Measurements from ENCODE around the gene TEAD4.
A peak's percentile ranks its signal among the peaks of the same experiment; 100 is the strongest.

Gene TEAD4

DNA sequence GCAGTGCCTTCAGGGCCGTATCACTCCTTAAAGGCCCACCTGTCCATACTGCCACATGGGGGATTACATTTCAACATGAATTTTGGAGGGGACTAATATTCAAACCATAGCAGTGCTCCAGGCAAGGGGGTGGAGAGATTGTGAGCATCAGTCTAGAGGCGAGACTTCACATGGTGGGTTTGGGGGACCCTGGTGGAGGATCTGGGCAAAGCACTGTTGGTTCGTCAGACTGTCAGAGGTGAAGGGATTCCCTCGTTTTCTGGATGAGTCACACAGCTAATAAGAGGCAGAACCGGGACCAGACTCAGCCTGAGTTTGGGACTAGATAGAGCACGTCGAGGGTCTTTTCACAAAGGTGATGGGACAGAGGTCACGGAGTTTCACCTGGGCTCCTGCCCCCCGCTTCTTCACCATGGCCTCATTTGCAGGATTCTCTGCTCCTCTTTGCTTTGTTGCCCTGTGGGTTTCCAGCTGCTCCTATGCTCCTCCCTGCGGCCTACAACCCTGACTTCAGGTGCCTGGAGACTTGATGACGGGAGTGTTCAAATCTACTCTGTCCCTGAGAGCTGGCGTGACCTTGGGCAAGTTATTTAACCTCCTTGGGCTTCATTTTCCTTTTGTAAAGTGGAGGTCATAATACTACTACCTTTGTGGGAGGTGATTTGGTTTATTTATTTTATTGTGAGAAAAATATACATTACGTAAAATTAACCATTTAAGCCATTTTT lies 41.5 kb downstream of the TEAD4 start:
- no peak for DNase-seq (ENCODE audit: low spot score)

DNA sequence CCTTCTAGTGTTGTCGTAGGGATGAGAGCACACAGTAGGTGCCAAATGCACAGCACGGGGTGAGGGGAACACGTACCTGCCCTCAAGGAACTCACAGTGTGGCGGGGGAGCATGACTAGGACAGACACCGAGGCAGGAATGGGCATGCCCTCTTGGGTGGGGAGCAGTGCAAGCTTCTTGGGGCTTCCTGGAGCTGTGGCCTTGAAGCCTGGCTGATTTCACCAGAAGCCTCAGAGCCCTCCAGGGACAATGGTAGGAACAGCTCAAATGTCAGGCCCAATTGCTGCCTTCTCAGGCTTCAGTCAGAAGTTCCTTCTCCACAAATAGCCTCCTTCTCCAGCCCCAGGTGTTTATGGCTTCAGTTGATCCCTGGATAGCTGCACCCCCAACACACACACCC lies 43.4 kb downstream of the TEAD4 start:
- DNase-seq (ENCODE audit: low spot score), result no peak

DNA sequence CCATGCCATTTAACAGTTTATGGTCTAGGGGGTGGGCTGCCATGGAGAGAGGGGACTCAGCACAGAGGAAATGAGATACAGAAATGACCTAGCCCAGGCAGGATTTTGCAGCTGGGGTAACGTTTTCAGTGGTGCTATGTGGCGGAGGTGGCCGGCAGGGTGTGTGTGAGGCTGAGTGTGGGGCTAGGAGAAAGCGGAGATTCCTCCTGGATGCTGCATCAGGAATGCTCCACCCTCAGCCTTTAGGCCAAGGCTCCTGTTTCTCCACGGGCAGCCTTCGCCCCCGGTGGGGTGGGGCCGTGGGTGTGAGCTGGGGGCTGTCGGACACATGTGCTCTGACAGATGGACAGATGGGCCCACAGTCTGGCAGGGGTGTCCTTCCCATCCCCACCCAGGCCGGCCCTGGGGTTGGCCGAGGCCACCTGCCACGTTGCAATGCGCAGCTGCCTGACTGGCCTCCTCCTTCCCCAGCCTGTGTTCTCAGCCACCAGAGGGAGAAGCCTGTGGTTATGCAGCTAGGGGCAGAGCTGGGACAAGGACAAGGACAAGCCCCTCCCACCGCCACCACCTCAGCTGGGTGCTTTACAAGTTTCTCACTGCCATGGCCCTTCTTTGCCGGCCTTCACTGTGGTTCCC lies 44.3 kb downstream of the TEAD4 start:
- peak; percentile 67 for DNase-seq (ENCODE audit: low spot score)

DNA sequence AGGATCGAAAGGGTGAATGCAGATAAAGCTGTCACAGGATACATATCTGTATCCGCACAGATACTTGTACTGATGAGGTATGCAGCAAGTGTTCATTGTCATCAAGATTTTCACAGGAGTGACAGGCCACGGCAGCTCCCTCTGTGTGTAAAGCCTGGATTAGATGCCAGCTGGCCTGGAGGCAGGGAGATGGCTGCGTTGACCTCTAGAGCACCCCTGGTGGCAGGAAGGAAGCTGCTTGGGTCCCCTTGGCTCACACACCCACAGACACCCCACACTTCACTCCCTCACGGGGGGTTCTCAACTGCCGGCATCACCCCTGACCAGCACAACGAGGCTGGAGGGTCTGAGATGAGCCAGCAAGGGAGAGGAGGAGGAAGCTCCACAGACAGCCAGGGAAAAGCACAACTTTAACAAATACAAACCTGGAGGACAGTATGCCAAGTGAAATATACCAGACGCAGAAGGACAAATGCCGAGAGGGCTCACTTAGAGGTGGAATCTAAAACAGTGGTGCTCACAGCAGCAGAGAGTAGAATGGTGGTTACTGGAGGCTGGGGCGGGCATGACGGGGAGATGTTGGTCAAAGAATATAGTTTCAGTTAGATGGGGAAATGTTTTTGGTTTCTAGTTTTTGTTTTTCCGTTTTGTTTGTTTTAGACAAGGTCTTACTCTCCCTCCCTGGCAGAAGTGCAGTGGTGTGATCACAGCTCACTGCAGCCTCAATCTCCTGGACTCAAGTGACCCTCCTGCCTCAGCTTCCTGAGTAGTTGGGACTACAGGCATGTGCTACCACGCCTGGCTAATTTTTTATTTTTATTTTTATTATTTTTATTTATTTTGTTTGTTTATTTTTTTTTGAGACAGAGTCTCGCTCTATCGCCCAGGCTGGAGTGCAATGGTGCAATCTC lies 45.7 kb downstream of the TEAD4 start:
- DNase-seq (ENCODE audit: low spot score), result peak; percentile 42

DNA sequence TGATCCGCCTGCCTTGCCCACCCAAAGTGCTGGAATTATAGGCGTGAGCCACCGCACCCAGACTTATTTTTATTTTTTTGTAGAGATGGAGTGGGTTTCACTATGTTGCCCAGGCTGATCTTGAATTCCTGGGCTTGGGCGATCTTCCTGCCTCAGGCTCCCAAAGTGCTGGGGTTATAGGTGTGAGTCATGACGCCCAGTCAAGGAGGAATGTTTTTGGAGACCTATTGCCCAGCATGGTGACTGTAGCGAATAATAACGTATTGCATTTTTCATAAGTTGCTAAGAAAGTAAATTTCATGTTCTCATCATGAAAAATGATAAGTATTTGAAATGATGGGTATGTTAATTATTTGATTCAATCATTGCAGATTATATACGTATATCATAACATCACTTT lies 46.5 kb downstream of the TEAD4 start:
- DNase-seq (ENCODE audit: low spot score), result no peak

DNA sequence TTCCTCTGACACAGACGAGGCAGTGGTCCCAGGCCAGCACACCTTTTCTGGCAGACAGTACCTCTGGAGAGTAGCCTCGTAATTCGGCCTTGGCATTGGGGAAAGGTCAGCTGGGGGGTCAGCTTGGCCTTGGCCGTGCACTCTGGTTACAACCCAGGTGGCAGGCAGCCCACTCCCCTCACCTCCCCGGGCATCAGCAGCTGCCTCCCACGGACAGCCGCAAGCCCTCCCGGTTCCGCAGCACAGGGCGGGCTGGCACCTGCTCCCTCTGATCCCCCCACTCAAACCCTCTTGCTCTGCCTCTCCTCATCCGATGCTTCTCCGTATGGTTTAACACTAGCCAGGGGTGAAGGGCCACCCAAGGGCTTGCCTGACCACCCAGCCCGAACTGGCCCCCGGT lies 50.6 kb downstream of the TEAD4 start:
- DNase-seq (ENCODE audit: low spot score), result no peak

DNA sequence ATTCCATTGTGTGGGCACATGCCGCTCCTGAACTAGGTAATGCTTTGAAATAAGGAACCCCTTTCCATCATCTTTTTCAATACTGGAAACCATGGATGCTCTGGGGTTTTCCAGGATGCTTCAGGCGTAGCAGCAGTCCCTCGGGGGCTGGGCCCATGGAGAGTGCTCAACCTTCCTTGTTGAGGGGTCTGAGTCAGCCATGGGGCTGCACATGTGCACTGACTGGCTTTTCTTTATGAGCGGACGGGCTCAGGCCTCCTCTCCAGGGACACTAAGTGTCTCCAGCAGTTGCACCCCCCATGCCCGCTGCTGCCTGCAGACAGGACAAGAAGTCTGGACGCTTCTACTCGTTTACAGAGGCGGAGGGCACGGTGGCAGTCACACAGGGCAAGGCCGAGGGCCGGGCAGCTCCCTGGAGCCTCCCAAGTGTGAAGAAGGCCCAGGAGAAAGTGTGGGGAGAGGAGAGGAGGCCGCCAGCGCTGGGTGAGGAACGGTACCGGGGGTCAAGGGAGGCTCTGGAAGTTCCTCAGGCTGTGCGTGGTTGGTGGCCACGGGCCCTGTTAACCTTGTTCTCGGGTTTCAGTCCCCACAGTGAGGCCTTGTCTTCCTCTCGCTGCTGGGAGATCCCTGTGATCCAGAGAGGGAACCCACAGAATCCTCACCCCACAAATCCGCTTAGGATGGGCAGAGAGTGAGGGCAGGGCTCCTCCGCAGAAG lies 51.2 kb downstream of the TEAD4 start:
- no peak for DNase-seq (ENCODE audit: low spot score)

DNA sequence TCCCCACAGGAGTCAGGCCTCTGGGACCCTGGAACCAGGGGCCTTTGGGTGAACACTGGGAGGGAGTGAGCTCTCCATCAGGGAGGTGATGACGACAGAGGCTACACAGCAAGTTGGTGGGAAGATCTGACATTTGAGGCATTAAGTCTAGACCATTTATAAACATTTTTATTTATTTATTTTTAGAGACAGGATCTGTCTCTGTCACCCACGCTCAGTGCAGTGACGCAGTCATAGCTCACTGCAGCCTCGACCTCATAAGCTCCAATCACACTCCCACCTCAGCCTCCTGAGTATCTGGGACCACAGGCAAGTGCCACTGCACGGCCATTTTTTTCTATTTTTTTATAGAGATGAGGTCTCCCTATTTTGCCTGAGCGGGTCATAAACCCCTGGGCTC lies 53.6 kb downstream of the TEAD4 start:
- DNase-seq (ENCODE audit: low spot score), result no peak

DNA sequence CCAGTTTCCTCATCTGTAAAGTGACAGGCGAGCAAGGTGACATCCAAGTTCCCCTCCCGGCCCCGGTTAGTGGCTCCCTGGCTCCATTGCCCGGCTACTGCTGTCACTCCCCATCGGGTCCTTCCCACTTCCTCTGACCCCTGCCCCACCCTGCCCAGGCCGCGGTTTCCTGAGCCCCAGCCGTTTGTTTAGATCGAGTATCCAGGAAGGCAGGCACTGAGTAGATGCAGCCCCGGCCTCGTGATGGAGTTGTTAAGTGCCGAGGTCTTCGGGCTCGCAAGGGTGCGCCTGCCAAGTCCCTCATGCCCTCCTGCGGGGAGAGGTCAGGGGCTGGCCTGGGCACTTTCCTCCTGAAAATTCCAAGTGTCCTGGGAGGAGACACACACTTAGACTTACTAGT lies 55.4 kb downstream of the TEAD4 start:
- DNase-seq (ENCODE audit: low spot score), result no peak

DNA sequence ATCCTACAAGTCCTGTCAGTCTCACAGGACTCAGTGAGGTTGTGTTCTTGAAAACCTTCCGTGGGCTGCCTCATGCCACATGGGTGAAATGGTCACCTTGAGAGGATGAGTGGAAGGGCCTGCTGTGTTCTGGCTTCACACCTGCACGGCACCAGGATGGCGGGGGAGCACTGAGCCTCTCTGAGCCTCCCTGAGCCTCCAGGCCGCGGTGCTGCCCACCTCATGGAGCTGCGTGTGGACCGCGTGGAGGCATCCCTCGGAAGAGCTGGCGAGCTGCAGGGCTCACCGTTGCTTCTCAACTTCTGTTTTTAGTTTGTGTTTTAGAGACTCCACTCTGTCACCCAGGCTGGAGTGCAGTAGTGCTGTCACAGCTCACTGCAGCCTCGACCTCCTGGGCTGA lies 56.2 kb downstream of the TEAD4 start:
- no peak for DNase-seq (ENCODE audit: low spot score)

DNA sequence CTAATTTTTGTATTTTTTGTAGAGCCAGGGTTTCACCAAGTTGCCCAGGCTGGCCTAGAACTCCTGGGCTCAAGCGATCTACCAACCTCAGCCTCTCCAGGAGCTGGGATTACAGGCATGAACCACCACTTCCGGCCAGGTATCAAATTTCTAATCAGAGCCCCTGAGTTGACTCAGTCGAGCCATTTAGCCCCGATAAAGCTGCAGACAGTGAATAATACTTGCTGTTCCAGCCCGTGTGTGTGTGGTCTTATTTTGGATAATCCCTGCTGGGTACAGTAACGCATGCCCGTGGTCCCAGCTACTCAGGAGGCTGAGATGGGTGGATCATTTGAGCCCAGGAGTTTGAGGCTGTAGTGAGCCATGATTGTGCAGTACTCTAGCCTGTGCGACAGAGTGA lies 57.0 kb downstream of the TEAD4 start:
- no peak for DNase-seq (ENCODE audit: low spot score)

DNA sequence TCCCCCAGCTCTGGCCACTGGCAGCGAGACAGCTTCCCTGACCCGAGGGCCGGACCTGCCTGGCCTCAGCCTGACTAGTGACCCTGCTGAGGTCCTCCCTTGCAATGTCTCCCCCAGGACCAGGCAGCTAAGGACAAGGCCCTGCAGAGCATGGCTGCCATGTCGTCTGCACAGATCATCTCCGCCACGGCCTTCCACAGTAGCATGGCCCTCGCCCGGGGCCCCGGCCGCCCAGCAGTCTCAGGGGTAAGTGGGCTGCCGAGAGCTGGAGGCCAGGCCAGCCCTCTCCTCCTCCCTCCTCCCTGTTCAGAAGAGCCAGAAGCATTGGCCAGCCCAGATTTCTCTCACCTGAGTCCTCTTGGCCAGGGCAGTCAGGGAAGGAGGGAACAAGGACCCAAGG lies 58.1 kb downstream of the TEAD4 start:
- DNase-seq (ENCODE audit: low spot score), result no peak

DNA sequence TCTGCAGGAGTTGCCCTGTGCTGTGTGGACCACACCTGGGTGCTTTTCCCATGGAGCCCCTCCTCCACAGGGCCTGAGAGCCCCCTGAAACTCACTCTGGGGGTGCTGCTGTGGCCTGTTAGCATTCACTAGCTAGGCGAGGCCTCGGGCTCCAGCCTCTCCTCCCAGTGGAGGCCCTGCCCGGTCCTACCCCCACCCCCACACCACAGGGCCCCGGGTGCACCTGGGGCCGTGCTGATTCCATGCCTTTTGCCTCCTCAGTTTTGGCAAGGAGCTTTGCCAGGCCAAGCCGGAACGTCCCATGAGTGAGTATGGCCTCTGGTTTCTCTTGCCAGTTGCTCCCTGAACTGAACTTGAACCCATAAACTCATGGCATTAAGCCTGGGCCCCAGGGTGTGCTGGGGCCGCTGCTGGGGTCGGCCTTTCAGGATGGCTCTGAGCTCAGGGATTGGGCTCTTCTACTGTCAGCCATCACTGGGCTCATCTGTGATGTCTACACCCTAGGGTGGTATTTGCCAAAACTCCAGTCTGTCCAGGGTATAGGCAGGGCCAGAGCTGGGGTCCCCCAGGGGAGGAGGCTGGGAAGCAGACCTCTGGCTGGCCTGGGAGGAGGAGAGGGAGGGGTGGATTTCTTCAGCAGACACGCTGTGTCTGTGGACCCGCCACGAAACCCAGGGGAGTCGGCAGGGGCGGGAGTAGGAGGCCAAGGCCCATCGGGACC lies 59.2 kb downstream of the TEAD4 start:
- DNase-seq (ENCODE audit: low spot score), result no peak

DNA sequence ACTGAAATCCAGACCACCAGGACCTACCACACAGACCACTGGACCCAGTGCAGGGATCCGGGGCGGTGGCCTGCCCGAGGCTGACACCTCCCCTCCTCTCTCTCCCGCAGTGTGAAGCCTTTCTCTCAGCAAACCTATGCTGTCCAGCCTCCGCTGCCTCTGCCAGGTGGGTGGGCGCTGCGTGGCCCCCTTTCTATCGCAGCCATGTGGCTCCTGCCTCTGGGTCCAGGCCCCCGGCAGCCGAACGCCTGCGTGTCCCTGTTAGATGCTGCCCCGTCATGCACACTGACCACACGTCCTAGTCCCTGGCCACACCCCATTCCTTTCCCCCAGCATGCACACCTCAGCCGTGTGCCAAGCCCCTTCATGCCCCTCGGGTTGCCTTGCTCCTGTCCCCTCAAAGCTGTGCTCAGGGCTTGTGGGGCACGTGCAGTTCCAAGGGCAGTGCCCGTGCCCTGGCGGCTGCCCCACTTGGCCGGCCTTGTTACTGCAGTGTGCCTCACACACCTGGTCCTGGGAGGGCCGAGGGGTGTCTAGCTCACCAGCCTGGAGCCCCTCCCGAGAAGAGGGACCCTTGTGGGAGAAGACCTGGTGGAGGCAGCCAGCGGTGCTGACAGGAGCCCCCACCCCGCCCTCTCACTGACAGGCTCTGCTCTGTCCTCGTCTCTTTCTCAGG lies 59.9 kb downstream of the TEAD4 start:
- DNase-seq (ENCODE audit: low spot score), result no peak

DNA sequence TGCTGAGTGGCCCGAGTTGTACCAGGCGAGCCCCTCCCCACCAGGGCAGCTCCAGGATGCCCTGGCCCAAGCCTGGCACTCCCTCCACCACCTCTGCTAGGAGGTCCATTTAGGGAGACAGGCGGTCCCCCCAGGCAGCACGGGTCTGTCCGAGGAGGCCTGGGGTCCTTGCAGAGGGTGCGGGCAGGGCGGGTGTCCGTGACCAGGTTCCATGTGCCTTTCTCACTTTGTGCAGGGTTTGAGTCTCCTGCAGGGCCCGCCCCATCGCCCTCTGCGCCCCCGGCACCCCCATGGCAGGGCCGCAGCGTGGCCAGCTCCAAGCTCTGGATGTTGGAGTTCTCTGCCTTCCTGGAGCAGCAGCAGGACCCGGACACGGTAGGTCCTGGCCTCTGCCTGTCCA lies 61.2 kb downstream of the TEAD4 start:
- DNase-seq (ENCODE audit: low spot score), result no peak

DNA sequence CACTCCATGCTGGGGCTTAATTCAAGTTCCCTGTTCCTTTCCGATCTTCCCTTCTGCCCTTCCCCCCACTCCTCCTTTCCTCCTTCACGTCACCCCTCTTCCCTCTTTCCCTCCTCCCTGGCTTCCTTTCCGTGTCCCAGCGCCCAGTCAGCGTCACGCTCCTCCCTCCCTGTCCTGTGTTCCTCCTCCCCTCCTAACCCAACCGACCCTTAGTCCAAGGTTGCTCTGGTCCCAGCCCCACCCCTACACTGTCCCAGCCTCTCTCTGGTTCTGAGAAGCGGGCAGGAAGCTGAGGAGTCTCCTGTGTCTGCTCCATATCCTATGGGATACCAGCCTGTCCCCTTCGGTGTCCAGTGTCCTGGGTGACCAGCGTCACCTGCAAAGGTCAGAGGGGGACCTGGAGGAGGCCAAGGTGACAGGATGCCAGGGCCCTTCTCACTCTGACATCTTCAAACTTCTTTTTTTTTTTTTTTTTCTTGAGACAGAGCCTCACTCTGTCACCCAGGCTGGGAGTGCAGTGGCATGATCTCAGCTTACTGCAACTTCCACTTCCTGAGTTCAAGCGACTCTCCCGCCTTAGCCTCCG lies 61.7 kb downstream of the TEAD4 start:
- DNase-seq (ENCODE audit: low spot score), result no peak

DNA sequence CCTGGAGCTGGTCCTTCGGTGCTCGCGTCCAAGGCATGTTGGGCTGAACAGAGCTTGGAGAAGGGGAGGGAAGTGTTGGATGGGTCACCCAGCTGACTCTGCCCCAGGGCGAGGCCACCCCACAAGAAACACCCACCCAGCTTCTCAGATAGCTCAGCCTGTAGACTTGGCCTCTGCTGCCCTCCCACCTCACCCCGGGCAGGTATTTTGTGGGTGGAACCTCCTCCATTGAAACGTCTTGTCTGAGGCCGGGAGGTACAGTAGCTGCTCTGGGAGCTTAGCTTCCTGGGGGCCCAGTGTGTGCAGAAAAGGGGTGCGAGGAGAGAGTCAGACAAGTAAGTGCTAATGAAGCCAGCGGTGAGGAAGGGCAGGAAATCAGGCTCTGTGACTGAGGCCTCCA lies 63.2 kb downstream of the TEAD4 start:
- no peak for DNase-seq (ENCODE audit: low spot score)

DNA sequence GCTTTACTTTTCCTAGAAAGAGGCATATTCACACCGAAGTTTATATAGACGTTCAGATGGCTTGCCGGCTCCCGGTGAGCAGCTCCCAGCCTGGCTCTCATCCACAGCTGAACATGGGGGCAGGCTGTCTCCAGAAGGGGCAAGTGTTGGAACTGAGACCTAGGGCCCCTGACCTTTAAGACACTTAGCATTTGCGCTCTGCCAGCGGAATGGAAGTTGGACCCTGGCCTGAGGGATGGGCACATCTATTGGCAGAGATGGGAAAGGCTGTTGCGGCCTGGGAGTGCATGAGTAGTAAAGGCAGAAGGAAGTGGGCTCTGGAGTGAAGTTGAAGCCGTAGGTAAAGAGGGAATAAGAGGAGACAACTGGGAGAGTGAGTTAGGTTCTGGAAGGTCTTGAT lies 63.8 kb downstream of the TEAD4 start:
- DNase-seq (ENCODE audit: low spot score), result no peak

DNA sequence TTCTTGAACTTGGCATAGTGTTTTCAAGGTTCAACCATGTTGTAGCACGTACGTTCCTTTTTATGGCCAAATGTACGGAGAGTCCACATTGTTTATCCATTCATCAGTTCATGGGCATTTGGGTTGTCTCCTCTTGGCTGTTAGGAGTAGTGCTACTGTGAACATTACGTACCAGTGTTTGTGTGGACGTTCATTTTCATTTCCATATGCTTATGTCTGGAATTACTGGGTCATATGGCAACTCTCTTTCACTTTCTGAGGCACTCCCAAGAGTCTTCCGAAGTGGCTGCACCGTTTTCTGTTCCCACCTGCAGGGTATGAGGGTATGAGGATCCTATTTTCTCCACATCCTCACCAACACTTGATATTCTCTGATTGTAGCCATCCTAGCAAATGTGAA lies 68.9 kb downstream of the TEAD4 start:
- DNase-seq (ENCODE audit: low spot score), result no peak

DNA sequence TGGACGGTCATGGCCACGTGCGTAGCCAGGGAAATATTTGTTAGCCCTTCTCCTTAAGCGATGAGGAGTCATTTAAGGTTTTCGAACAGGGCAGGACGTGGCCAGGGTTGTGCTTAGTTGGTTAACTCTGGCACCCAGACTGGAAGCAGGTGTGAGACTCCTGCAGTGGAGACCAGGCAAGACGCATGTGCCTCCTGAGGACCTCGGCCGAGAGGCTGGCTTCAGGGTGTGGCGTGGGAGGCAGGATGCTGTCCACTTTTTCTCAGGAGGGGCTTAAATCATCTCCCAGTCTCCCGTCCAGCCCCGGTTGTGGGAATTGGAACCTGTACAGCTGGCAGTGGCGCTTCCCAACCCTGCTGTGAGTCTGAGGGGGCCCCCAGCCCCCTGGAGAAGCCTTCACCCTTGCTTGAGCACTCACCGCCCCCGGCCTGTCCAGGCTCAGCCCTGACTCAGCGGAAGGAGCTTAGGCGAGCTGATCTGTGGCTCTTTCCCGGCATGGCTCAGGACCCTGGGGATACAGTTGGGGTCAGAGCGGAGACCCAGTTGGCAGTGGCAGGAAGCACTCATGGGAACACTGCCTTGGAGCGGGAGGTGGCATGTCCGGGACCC lies 71.7 kb downstream of the TEAD4 start:
- DNase-seq (ENCODE audit: low spot score), result no peak
